ENCODE data around the gene NSUN4. TPM values are rescaled to one million over a fixed set of nuclear protein-coding genes. Genes with fewer than 3 reads are reported as not detected.
"Not testable (repeated sequence)": the region's sequence is repeated elsewhere in the genome, so short reads cannot be mapped to it uniquely, and the experiment has no call there.

The NSUN4 gene
- polyA plus RNA-seq (ENCODE audit: insufficient read length in 12 of 12) = 10 to 100 TPM in 11 of 12 donors, not detected in 1; 13.8 to 16.1 (median 14.5) TPM
- long read RNA-seq, donor 1, full-length matches to known transcripts = 4 of 4 reads
- long read RNA-seq, donor 1, partial matches to known transcripts = 0 of 4 reads
- long read RNA-seq, donor 1, other reads (novel, unspliced or antisense) = 0 of 4 reads
- long read RNA-seq, donor 2, partial matches to known transcripts = 0 of 4 reads
- long read RNA-seq, donor 2, other reads (novel, unspliced or antisense) = 0 of 4 reads
- long read RNA-seq, donor 3, partial matches to known transcripts = 0 of 3 reads
- long read RNA-seq, donor 3, other reads (novel, unspliced or antisense) = 0 of 3 reads
- long read RNA-seq, donor 4, partial matches to known transcripts = 0 of 2 reads
- long read RNA-seq, donor 4, other reads (novel, unspliced or antisense) = 0 of 2 reads
- long read RNA-seq, donor 5, full-length matches to known transcripts = 6 of 6 reads
- long read RNA-seq, donor 5, partial matches to known transcripts = 0 of 6 reads
- long read RNA-seq, donor 5, other reads (novel, unspliced or antisense) = 0 of 6 reads
- long read RNA-seq, donor 6 = 0 reads
- long read RNA-seq, donor 7, partial matches to known transcripts = 0 of 2 reads
- long read RNA-seq, donor 7, other reads (novel, unspliced or antisense) = 0 of 2 reads
- long read RNA-seq, donor 8, partial matches to known transcripts = 0 of 3 reads
- long read RNA-seq, donor 8, other reads (novel, unspliced or antisense) = 0 of 3 reads
- long read RNA-seq, donor 9 = 0 reads
- long read RNA-seq, donor 10, partial matches to known transcripts = 0 of 2 reads
- long read RNA-seq, donor 10, other reads (novel, unspliced or antisense) = 0 of 2 reads
- long read RNA-seq, donor 11, partial matches to known transcripts = 0 of 4 reads
- long read RNA-seq, donor 11, other reads (novel, unspliced or antisense) = 0 of 4 reads

DNA sequence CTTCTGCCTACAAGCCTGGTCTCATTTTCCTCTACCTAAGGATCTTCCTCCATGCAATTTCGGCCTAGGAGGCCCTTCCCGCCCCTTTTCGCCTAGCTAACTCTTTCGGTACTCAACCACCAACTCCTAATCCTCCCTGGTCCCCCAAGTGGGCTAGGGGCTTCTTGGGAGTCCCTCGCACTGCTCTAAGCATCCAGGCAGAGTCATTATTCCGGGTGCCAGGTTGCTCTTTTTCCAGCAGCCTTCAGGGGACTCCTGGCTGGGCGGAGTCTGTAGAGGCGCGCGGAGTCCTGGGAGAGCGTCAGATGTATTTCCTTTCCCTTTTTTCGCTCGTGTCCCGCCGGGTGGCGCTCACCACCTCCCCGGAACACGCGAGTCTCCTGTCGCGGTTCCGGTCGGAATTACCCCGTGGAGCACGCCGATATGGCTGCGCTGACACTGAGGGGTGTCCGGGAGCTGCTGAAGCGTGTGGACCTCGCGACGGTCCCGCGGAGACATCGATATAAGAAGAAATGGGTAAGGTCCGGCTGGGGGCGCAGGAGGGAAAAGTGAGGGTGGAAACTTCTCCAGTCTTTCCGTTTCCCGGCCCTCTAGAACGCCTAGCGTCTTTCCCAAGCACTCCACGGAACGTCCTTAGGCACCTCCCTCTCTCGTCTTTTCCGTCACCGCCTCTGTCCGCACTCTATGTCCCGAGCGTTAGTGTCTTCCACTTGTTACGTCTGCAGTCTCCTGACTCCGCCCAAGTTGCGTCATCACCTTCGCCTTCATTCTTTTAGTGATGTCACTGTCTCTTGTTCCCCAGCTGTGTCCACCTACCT, at the start of gene NSUN4:
Gene NSUN4, plus strand, starts transcription at position 404 of the 818 bp plus-strand sequence. Its CDS starts 20 bp downstream, at position 424.
- DNase-seq = peak; percentile 95

DNA sequence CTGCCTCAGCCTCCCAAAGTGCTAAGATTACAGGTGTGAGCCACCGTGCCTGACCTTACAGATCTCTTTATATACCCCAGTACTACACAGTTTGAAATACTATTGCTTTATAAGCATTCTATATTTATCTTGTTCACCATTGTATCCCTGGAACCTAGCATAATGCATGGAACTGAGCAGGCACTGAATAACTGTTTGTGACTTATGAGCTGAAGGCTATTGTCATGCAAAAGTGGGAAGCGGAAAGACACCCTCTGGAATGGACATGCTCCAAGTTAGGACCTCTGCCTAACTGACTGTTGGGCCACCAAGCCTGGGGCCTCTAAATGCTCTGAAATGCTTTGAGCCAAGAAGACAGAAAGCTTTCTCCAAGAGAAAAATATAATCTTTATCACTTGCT, 45.3 kb upstream of the NSUN4 start:
- DNase-seq = no peak

DNA sequence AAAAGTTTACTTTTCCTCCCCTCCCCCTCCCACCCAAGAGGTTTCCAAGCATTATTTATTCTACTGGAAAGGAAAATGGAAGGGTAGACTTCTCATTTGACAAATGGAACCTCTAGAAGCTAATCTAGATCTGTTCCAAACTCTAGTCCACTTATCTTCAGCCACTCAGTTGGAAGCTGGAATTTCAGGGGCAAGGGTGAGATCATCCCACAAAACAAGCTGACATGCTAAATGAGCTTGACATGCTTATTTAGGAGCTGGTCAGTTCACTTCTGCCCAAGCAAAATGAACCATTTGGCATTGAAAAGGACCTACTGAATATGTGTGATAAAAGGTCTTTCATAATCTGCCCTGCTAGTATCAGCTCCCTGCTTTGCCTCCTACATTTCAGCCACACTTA, 42.2 kb upstream of the NSUN4 start:
- DNase-seq = no peak

DNA sequence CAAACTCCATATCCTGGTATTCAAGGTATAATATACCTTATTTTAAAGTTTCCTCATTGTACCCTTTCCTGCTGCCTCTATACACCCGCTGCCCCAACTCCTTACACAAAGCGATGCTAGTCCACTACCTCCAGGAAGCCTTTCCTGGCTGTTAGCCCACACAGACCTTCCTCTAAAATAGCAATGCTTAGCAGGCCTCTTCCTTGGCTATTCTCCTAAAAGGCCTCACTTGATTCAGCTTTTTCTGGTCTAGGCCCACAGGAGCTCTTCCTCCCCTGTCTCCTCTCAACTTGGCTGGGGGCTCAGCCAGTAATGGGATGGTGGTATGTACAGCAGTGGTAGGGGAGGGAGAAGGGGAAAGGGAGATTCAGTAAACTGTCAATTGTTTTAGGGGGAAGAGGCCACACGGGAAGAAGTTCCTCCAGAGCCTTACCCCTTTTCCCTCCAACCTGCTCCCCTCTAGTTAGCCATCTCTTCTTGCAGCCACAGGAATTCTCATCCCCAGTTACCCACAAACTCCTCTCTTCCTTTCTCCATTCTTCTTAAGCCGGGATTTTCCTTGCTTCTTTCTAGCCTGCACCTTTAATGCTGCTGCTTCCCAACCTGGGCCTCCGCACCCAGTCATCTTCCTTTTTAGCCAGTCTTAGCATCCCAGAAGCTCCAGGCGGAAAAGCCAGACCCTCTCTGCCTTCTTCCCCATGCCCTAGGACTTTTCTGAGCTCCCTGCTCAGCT, 39.8 kb upstream of the NSUN4 start:
- peak; percentile 60 for DNase-seq

DNA sequence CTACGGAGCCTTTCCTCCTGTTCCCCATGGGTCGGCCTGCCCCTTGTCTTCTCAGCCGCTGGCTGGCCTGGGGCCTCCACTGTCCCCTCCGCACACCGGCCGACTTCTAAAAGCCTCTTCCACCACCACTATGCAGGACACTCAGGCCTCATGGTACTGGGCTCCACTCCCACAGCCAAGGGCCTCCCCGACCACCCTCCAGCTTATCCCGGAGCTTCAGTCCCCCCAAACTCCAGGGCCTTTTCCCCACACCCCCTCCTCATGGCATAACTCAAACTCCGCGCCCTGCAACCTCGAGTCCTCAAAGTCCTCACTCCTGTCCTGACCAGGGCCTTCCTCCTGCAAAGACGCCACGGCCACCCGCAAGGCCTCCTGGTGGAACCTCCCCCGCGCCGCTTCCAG, 39.2 kb upstream of the NSUN4 start:
- no peak for DNase-seq

DNA sequence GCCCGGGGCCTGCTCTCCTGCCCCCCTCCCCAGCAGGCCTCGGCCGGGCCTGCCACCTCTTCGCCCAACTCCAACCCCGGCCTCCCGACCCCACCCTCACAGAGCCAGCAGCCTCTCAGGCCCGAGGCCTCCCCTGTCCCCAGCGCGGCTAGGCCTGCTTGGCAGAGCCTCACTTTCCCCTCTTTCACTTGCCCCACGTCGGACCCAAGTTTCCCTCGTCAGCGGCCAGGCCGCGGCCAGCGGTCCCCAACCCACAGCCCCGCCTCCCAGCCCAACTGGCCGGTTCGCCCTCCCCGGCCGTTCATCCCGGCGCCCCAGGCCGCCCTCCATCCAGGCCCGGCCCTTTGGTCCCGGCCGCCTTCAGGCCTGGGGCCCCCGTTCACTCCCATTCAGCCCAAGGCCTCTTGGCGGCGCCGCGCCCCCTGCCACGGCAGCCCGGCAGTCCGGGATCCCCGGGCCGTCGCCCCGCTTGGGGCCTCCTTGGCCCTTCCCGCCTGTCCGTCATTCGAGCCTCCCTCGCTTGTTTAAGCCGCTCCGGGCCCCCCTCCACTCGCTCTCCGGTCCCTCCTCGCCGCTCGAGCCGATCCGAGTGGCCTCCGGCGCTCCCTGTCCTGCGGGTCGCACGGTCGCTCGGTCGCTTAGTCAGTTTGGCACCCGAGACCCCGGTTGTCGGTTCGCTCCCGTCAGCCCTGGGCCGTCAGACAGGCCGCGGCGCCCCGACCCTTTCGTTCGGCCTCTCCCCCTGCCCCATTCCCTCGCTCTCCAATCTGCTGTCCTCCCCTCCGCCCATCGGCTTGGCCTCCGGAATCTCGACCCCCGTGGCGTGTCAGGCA, 38.6 kb upstream of the NSUN4 start:
- DNase-seq = peak; percentile 69

DNA sequence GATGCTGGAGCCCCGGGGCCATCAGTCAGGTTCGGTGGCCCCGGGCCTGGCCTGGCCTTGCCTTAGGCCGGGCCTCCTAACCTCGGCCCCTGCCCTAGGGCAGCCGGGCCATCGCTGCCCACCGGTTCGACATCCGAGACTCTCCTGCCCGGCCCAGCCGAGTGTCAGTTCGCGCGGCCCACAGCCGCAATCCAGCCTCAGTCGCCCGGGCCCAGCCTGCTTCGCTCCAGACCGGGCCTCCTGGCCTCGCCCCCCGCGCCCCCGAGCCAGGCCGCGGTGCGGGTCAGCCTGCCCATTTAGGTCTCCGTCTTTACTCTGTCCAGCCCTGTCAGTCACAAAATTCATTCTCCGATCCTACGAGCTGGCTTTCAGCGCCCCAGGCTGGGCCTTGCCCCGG, 38.0 kb upstream of the NSUN4 start:
- peak; percentile 66 for DNase-seq

DNA sequence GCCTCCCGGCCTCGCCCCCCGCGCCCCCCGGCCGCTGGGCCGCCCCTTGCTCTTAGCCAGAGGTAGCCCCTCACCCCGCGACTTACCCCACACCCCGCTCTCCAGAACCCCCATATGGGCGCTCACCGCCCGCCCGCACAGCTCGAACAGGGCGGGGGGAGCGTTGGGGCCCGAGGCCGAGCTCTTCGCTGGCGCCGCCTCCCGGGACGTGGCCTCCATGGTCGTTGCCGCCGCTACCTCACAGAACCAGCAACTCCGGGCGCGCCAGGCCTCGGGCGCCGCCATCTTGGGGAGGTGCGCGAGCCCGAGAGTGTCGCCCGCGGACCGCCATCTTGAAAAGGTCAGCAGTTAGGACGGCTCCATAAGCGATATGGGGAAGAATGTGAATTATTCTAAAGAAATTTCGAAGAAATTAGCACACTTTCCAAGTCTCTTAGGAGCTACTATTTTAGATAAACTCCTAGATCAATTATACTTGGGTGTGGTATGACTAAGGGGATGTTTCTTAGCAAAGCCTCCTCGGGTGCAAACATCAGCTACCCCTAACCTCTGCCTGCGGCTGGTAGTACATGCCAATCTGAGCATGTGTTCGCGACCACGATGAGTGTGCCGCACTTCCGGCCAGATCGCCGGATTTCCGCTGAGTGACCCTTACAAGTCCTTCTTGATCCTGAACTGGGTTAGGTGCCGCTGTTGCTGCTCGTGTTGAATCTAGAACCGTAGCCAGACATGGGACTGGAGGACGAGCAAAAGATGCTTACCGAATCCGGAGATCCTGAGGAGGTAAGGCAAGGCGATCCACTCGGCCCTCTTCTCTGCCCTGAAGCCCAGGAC, 37.4 kb upstream of the NSUN4 start, which contains the start of the genes LRRC41 and UQCRH:
Gene LRRC41, minus strand, starts transcription at position 579 of the 834 bp plus-strand sequence. Its CDS starts 294 bp downstream, at position 285.
Gene UQCRH, plus strand, starts transcription at position 661 of the 834 bp plus-strand sequence. Its CDS starts 69 bp downstream, at position 730.
- DNase-seq = peak; percentile 96

DNA sequence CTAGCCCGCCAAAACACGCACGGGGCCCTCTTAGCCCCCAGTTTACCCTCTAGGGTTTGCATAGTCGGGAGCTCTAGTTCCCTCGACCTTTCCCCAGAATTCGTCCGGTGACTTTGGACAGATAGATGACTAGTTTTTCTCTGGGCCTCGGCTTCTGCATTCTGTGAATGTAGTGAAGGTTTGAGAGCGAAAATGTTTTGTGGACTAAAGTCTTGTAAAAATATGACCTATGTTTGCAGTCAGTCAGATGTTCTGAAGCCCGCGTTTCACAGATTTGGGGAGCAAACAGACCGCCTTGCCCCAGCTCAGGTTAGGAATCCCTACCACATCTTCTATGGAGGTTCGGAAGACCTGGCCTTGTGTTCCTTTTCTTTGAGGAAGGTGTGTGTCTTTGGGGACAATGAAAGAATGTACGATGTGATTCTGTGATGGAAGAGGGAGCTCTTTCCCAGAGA, 36.7 kb upstream of the NSUN4 start:
- no peak for DNase-seq

DNA sequence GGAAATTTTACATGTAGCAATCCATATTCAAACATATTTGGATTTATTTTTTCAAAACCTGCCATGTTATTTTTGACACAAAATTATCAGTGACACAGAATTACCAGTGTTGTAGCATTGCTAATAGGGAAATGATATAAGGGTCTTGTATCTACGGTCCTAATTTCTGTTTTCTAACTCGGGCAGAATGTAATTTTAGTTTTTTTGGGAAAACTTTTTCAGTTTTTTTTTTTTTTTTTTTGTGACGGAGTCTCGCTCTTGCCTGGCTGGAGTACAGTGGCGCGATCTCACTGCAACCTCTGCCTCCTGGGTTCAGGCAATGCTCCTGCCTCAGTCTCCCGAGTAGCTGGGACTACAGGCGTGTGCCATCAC, 34.5 kb upstream of the NSUN4 start:
- DNase-seq = no peak

DNA sequence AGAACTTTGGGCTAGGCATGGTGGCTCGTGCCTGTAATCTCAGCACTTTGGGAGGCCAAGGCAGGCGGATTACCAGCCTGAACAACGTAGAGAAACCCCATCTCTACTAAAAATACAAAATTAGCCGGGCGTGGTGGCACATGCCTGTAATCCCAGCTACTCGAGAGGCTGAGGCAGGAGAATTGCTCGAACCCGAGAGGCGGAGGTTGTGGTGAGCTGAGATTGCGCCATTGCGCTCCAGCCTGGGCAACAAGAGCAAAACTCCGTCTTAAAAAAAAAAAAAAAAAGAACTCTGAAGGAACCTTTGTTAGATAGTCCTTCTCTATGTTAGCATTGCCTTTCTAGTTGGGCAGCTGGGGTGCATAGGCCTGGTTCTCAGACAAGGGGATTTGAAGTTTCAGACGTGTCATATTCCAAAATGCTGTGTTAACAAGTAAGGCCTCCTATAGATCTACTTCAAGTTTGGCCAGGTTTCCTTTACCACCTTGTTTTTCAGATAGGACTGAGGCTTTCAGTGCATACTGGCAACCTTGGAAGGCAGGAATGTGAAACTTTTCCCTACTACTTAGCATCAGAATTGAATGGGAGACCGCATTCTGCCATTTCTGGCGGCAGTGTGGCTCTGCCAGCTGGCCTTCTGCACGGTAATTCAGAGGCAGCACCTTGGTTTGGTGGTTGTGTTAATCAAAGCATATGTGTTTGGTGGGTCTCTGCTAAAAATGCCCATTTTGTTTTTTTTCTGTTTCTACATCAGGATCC, 31.0 kb upstream of the NSUN4 start:
- no peak for DNase-seq

DNA sequence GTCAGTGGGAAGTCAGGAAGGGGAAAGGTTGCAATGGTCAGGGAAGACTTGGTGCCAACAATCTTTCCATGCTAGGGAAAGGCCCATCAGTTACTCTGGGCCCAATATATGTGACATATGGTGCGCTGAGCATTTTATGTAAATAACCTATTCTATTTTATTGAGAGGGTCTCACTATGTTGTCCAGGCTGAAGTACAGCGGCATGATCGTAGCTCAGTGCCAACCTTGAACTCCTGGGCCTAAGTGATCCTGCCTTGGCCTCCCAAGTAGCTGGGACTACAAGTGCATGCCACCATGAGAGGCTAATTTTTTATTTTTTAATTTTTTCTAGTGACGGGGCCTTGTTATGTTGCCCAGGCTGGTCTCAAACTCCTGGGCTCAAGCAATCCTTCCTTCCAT, 30.3 kb upstream of the NSUN4 start:
- DNase-seq = no peak

DNA sequence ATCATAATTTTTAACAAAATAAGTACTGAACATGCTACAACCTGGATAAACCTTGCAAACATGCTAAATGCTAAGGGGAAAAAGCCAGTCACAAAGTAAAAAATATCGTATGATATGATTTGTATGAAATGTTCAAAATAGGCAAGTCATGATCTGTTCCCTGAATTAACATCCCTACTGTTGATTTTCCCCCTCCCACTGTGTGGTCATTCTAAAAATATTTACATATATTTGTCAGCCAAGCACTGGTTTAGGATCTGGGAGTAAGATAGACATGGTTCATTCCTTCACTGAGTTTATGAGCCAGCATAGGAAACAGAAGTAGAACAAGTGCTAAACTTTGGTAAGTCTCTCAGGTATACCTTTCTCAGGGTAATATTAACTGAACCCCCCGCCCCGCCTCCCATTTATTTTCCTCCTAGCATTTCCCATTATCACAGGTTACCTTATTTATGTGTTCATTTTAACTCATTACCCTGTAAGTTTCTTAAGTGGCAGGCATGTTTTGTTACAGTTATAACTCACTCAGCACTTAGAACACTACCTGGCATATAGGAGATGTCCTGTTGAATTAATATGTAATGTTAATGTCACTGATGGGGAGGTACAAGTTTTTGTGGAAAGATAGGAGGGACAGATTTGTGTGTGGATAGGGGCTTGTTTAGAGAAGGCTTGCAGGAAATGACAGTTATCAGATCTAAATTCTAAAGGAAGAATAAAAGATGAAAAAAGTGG, 24.8 kb upstream of the NSUN4 start:
- no peak for DNase-seq

DNA sequence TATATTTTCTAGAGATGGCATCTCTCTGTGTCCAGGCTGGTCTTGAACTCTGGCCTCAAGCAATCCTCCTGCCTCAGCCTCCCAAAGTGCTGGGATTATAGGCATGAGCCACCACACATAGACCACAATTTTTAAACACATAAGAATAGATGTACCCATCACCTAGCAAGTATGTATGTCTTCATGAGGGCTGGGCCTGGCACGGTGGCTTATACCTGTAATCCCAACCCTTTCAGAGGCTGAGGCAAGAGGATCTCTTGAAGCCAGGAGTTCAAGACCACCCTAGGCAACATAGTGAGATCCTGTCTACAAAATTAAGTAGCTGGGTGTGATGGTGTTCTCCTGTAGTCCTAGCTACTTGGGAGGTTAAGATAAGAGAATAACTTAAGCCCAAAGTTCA, 23.3 kb upstream of the NSUN4 start:
- DNase-seq = no peak

DNA sequence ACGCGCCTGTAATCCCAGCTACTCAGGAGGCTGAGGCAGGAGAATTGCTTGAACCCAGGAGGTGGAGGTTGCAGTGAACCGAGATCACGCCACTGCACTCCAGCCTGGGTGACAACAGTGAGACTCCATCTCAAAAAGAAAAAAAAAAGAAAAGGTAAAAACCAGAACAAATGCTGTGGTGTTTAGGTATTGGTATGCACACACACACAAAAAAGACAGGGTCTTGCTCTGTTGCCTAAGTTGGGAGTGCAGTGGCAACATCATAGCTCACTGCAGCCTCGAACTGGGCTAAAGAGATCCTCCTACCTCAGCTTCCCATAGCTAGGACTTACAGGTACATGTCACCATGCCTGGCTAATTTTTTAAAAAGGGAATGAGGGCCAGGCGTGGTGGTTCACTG, 21.3 kb upstream of the NSUN4 start:
- DNase-seq = not testable (repeated sequence)

DNA sequence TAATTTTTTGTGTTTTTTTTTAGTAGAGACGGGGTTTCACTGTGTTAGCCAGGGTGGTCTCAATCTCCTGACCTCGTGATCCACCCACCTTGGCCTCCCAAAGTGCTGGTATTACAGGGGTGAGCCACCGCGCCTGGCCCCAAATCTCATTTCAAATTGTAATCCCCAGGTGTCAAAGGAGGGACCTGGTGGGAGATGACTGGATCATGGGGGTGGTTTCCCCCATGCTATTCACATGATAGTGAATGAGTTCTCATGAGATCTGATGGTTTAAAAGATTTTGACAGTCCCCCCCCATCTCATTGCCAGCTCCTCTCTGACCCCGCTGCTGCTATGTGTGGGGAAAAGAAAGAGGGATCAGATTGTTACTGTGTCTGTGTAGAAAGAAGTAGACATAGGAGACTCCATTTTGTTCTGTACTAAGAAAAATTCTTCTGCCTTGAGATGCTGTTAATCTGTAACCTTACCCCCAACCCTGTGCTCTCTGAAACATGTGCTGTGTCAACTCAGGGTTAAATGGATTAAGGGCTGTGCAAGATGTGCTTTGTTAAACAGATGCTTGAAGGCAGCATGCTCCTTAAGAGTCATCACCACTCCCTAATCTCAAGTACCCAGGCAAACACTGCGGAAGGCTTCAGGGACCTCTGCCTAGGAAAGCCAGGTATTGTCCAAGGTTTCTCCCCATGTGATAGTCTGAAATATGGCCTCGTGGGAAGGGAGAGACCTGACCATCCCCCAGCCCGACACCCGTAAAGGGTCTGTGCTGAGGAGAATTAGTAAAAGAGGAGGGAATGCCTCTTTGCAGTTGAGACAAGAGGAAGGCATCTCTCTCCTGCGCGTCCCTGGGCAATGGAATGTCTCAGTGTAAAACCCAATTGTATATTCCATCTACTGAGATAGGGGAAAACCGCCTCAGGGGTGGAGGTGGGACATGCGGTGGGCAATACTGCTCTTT, 20.4 kb upstream of the NSUN4 start:
- not testable (repeated sequence) for DNase-seq

All from muscle of arm (tissue), 14 donors.